Panc1 (cell line): ENCODE data around the gene SLC38A10. TPM values are rescaled to one million over a fixed set of nuclear protein-coding genes. Genes with fewer than 3 reads are reported as not detected.

Experiments used
- ATAC-seq: fragments of 200-7000 bp; cut with Tn5 transposase; 2 replicates; pipeline ENCODE4 v1.9.1; 2020; ENCODE audit warnings: mild to moderate bottlenecking, moderate library complexity
- BruUV-seq: library from RNA; stranded (reverse); fragments of 400-500 nt; replicated peaks from 2 replicates; lab custom pipeline; 2021; lab: Mats Ljungman, UMichigan
- CTCF ChIA-PET: fragments of 300-600 bp; sonication (Branson Sonifier 250); formaldehyde crosslinking; loops from one replicate; lab custom pipeline; 2022; ENCODE audit warnings: antibody characterized with exemption; lab: Charles Lee
- POLR2A ChIA-PET: fragments of 300-600 bp; sonication (Branson Sonifier 250); formaldehyde crosslinking; loops from one replicate; lab custom pipeline; 2022; ENCODE audit warnings: antibody characterized with exemption; lab: Charles Lee
- DNase-seq: peaks from one replicate; pipeline ENCODE4 v3.0.0-alpha.2; 2010; ENCODE audit warnings: low read depth, low spot score
- H3K27ac ChIP-seq: 2 replicates; pipeline ENCODE4 v1.5.1; 2011; ENCODE audit warnings: mild to moderate bottlenecking, low read length, inconsistent platforms
- H3K27me3 ChIP-seq: fragments of 200-500 bp; sonication (Bioruptor generic); 2 replicates; pipeline ENCODE4 v1.6.0; 2014; ENCODE audit warnings: low read length, inconsistent platforms; ENCODE audit not compliant: control insufficient read depth, insufficient read depth
- H3K36me3 ChIP-seq: fragments of 200-500 bp; sonication (Bioruptor generic); 2 replicates; pipeline ENCODE4 v1.5.1; 2014; ENCODE audit warnings: inconsistent platforms, mild to moderate bottlenecking, low read length, moderate library complexity; ENCODE audit not compliant: control insufficient read depth, insufficient read depth
- H3K4me1 ChIP-seq: 2 replicates; pipeline ENCODE4 v1.5.1; 2011; ENCODE audit warnings: inconsistent platforms, mild to moderate bottlenecking, low read length, moderate library complexity; ENCODE audit not compliant: control insufficient read depth, insufficient read depth
- H3K4me3 ChIP-seq, 2 experiments: 2 replicates each; pipeline ENCODE4 v1.5.1; 2011 to 2012; ENCODE audit warnings: low read depth in 2 of 2, low read length in 2 of 2, mild to moderate bottlenecking in 2 of 2, inconsistent platforms in 1 of 2, moderate library complexity in 1 of 2
- H3K9me3 ChIP-seq: fragments of 200-500 bp; sonication (Bioruptor generic); 2 replicates; pipeline ENCODE4 v1.5.1; 2014; ENCODE audit warnings: low read depth, mild to moderate bottlenecking, inconsistent platforms, low read length, moderate library complexity; ENCODE audit not compliant: control insufficient read depth, insufficient read depth
- CTCF ChIP-seq: fragments of 450-650 bp; IDR thresholded peaks from 2 replicates; pipeline ENCODE4 v1.5.1; 2017; ENCODE audit warnings: mild to moderate bottlenecking
- POLR2AphosphoS5 ChIP-seq: IDR thresholded peaks from 2 replicates; pipeline ENCODE4 v1.6.1; 2012; ENCODE audit warnings: mild to moderate bottlenecking, low read depth, low read length, moderate library complexity
- SIN3A ChIP-seq: IDR thresholded peaks from 2 replicates; pipeline ENCODE4 v1.6.1; 2012; ENCODE audit warnings: low read depth, mild to moderate bottlenecking, low read length, moderate library complexity, borderline replicate concordance; ENCODE audit not compliant: insufficient read depth
- TCF7L2 ChIP-seq: IDR thresholded peaks from 2 replicates; pipeline ENCODE4 v1.6.1; 2011; ENCODE audit warnings: mild to moderate bottlenecking, low read depth, low read length, inconsistent platforms
- in situ Hi-C: cut with HindIII; loops from 2 replicates; pipeline ENCODE4 v1.10.0; 2016; ENCODE audit warnings: low sequenced_read_pairs, low pct_unique_long_range_greater_than_20kb
- intact Hi-C: fragments of 100-400 bp; cut with micrococcal nuclease; formaldehyde crosslinking; loops from one replicate; pipeline ENCODE4 v1.10.0; 2022; ENCODE audit not compliant: unreplicated experiment
- total RNA-seq: library from RNA; stranded (reverse); gene quantifications from one replicate; pipeline ENCODE4 v1.2.1, GENCODE V29; 2021; ENCODE audit not compliant: unreplicated experiment
- TF ChIP-seq, protein P1 (sequence below), 2 experiments: IDR thresholded peaks; 2 replicates each; pipeline ENCODE4 v1.6.1; 2011 to 2012; ENCODE audit warnings: low read depth in 2 of 2, control low read depth in 1 of 2, low read length in 1 of 2, mild to moderate bottlenecking in 1 of 2, moderate library complexity in 1 of 2; ENCODE audit not compliant: insufficient read depth in 1 of 2

Gene SLC38A10
- total RNA-seq, 1 experiment from 2014 or later = 188 TPM

DNA sequence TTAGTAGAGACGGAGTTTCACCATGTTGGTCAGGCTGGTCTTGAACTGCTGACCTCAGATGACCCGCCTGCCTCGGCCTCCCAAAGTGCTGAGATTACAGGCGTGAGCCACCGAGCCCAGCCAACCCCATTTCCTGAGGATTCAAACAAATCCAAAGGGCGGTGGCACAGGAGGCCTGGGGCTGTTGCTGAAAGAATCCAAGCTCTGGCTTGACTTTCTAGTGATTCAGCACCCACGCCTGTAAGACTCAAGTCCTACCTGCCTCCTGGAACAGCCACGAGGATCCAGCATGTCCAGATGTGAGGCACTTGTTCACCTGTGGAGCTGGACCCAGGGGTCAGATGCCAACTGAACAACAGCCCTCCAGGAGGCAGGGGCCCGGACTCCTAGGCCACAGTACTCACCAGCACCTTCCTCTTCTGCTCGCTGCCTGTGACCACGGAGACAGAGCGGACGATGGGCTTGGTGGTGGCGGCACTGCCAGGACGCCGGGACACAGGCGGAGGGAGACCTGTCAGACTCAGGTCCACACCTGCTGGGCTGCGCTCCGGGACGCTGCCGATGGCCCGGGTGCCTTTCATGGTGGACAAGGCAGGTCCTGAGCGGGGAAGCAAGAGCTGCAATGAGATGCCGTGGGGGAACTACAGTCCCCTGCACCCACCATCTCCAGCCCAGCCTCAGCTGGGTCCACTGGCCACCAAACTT lies 75.5 kb downstream of the SLC38A10 start:
- Histone ChIP-seq H3K27ac (no peak overlapping the region), H3K9me3 (no peaks in the 10 kb centered on the region), H3K4me1 (peaks cover 13% of the 10 kb centered on the region), H3K4me3 (no peak overlapping the region), H3K36me3 (no peaks in the 10 kb centered on the region), H3K27me3 (no peaks in the 10 kb centered on the region)
- in situ Hi-C loops (no loop called here), intact Hi-C loops (no loop called here)
- DNase-seq = no peak
- no peak for ATAC-seq
- TF ChIP-seq POLR2AphosphoS5 (no peak), TCF7L2 (no peak), CTCF (no peak)
- TF ChIP-seq, protein P1, sequence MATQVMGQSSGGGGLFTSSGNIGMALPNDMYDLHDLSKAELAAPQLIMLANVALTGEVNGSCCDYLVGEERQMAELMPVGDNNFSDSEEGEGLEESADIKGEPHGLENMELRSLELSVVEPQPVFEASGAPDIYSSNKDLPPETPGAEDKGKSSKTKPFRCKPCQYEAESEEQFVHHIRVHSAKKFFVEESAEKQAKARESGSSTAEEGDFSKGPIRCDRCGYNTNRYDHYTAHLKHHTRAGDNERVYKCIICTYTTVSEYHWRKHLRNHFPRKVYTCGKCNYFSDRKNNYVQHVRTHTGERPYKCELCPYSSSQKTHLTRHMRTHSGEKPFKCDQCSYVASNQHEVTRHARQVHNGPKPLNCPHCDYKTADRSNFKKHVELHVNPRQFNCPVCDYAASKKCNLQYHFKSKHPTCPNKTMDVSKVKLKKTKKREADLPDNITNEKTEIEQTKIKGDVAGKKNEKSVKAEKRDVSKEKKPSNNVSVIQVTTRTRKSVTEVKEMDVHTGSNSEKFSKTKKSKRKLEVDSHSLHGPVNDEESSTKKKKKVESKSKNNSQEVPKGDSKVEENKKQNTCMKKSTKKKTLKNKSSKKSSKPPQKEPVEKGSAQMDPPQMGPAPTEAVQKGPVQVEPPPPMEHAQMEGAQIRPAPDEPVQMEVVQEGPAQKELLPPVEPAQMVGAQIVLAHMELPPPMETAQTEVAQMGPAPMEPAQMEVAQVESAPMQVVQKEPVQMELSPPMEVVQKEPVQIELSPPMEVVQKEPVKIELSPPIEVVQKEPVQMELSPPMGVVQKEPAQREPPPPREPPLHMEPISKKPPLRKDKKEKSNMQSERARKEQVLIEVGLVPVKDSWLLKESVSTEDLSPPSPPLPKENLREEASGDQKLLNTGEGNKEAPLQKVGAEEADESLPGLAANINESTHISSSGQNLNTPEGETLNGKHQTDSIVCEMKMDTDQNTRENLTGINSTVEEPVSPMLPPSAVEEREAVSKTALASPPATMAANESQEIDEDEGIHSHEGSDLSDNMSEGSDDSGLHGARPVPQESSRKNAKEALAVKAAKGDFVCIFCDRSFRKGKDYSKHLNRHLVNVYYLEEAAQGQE (IDR thresholded peaks at IDR 0.05; ENCODE audit: insufficient read depth in 1 of 2, low read depth in 2 of 2, low read length in 1 of 2) = no peak
- no TSS peak for BruUV-seq
- POLR2A ChIA-PET = no interaction called here
- CTCF ChIA-PET = no interaction called here

DNA sequence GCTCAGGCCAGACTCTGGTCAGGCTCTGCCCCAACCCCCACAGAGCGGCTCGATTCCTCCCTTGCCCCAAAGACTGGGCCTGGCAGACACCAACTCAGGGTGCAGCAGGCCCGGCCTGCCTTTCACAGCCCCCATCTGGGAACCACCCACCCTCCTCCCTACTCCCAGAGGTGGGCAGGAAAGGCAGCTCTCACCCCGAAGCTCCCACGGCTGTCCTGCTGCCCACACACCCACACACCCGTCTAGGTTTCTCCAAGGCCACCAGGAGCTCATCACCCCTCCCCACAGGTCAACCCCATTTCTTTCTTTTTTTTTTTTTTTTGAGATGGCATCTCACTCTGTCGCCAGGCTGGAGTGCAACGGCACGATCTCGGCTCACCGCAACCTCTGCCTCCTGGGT lies 76.1 kb downstream of the SLC38A10 start:
- Histone ChIP-seq H3K4me1 (peaks cover 13% of the 10 kb centered on the region), H3K36me3 (no peaks in the 10 kb centered on the region), H3K27ac (no peak overlapping the region), H3K27me3 (no peaks in the 10 kb centered on the region), H3K9me3 (no peaks in the 10 kb centered on the region), H3K4me3 (no peak overlapping the region)
- DNase-seq (no peak), ATAC-seq (no peak)
- ChIA-PET POLR2A (no interaction called here), CTCF (no interaction called here)
- in situ Hi-C loops = no loop called here
- TF ChIP-seq, protein P1 (IDR thresholded peaks at IDR 0.05; ENCODE audit: insufficient read depth in 1 of 2, low read depth in 2 of 2, low read length in 1 of 2) = no peak
- TF ChIP-seq TCF7L2 (no peak), CTCF (no peak), SIN3A (no peak), POLR2AphosphoS5 (no peak)
- intact Hi-C loops = no loop called here
- no TSS peak for BruUV-seq
